Colonic mucosa (tissue), 4 donors: ENCODE results near the gene PPP4R4. TPM values are rescaled to one million over a fixed set of nuclear protein-coding genes. Genes with fewer than 3 reads are reported as not detected.

ENCODE experiments used
- DNase-seq: peaks from one replicate; pipeline ENCODE4 v3.0.0-alpha.2; 2020
- H3K27ac ChIP-seq: fragments of 200-600 bp; one replicate; pipeline ENCODE4 v1.8.0; 2021
- H3K27me3 ChIP-seq: fragments of 200-600 bp; one replicate; pipeline ENCODE4 v1.8.0; 2021
- H3K36me3 ChIP-seq: fragments of 200-600 bp; one replicate; pipeline ENCODE4 v1.8.0; 2021
- H3K4me1 ChIP-seq: fragments of 200-600 bp; one replicate; pipeline ENCODE4 v1.8.0; 2021; ENCODE audit warnings: mild to moderate bottlenecking
- H3K4me3 ChIP-seq: fragments of 200-600 bp; one replicate; pipeline ENCODE4 v1.8.0; 2021
- H3K9ac ChIP-seq, 2 donors: one replicate each; pipeline ENCODE4 v1.7.0; 2013; ENCODE audit warnings: control low read depth in 2 of 2, low read depth in 2 of 2, low read length in 2 of 2
- H3K9me3 ChIP-seq: fragments of 200-600 bp; one replicate; pipeline ENCODE4 v1.8.0; 2021
- CTCF ChIP-seq: fragments of 200-600 bp; IDR thresholded peaks from one replicate; pipeline ENCODE4 v1.8.0; 2022; ENCODE audit warnings: antibody characterized with exemption, mild to moderate bottlenecking
- intact Hi-C: fragments of 100-400 bp; cut with DNase I; formaldehyde crosslinking; loops from one replicate; pipeline ENCODE4 v1.14.1; 2022
- total RNA-seq, 2 donors: library from RNA; stranded (reverse); fragmentation: NEBNext Ultra II Directional in 1 of 2; extraction: Animal tissue kit (Norgen Biotek cat#: 25700) in 1 of 2; gene quantifications; one replicate each; pipeline ENCODE4 v1.2.1, GENCODE V29; 2021
- donor health status: healthy.
- donor health status: DM: no; HTN: no; CAD: no.
- donor health status: DM: no; HTN: no; CAD: no.

Gene PPP4R4
- total RNA-seq, 2 donors from 2014 or later = 0.27 TPM; not detected in 1

GRCh38 chr14:94282991-94283723 lies 109.0 kb downstream of the PPP4R4 start:
- Histone ChIP-seq H3K9ac (no peak overlapping the region), H3K4me1 (no peaks in the 10 kb centered on the region), H3K27me3 (no peaks in the 10 kb centered on the region), H3K27ac (no peak overlapping the region), H3K36me3 (no peaks in the 10 kb centered on the region), H3K9me3 (no peaks in the 10 kb centered on the region), H3K4me3 (no peak overlapping the region)
- DNase-seq = no peak
- intact Hi-C loops = no loop called here
- TF ChIP-seq CTCF = no peak

- H3K9ac ChIP-seq = no peak overlapping the region
- TF ChIP-seq CTCF = no peak
- no peaks in the 10 kb centered on the region for H3K27me3 ChIP-seq
- H3K4me3 ChIP-seq = no peak overlapping the region
- no peaks in the 10 kb centered on the region for H3K36me3 ChIP-seq
- H3K9me3 ChIP-seq = no peaks in the 10 kb centered on the region
- intact Hi-C loops = no loop called here
- no peak for DNase-seq
- H3K4me1 ChIP-seq = no peaks in the 10 kb centered on the region
- H3K27ac ChIP-seq = no peak overlapping the region
Measured at GRCh38 chr14:94284221-94284620, 110.1 kb downstream of the PPP4R4 start.

- H3K9me3 ChIP-seq = no peaks in the 10 kb centered on the region
- TF ChIP-seq CTCF = no peak
- no peak overlapping the region for H3K4me3 ChIP-seq
- H3K4me1 ChIP-seq = no peaks in the 10 kb centered on the region
- no peak overlapping the region for H3K27ac ChIP-seq
- no peak overlapping the region for H3K9ac ChIP-seq
- no peaks in the 10 kb centered on the region for H3K27me3 ChIP-seq
- no peaks in the 10 kb centered on the region for H3K36me3 ChIP-seq
- intact Hi-C loops = no loop called here
- DNase-seq = no peak
Measured at GRCh38 chr14:94285158-94285557, 111.0 kb downstream of the PPP4R4 start.

GRCh38 chr14:94288610-94289465 lies 114.7 kb downstream of the PPP4R4 start:
- no peak for DNase-seq
- no peak overlapping the region for H3K27ac ChIP-seq
- no peaks in the 10 kb centered on the region for H3K36me3 ChIP-seq
- no peak overlapping the region for H3K9ac ChIP-seq
- intact Hi-C loops = no loop called here
- H3K9me3 ChIP-seq = no peaks in the 10 kb centered on the region
- TF ChIP-seq CTCF = no peak
- no peak overlapping the region for H3K4me3 ChIP-seq
- H3K4me1 ChIP-seq = no peaks in the 10 kb centered on the region
- H3K27me3 ChIP-seq = no peaks in the 10 kb centered on the region

GRCh38 chr14:94290197-94290596 lies 116.1 kb downstream of the PPP4R4 start:
- intact Hi-C loops = no loop called here
- Histone ChIP-seq H3K4me3 (no peak overlapping the region), H3K36me3 (no peaks in the 10 kb centered on the region), H3K9ac (no peak overlapping the region), H3K9me3 (no peaks in the 10 kb centered on the region), H3K27me3 (no peaks in the 10 kb centered on the region), H3K27ac (no peak overlapping the region), H3K4me1 (no peaks in the 10 kb centered on the region)
- TF ChIP-seq CTCF = no peak
- DNase-seq = no peak
